Kidney (tissue), 14 donors: Measurements from ENCODE around the gene MAP3K2. TPM values are rescaled to one million over a fixed set of nuclear protein-coding genes. Genes with fewer than 3 reads are reported as not detected.

Experiments
- DNase-seq, 5 donors: peaks; one replicate each; pipeline ENCODE4 v3.0.0-alpha.2; 2013 to 2020
- FAIRE-seq: peaks from 2 replicates; lab custom pipeline; 2012; peaks lifted over from hg19 to GRCh38; lab: Jason Lieb, UNC
- H3K27ac ChIP-seq, 2 donors: one replicate each; pipeline ENCODE4 v1.7.0; 2013; ENCODE audit warnings: low read depth in 2 of 2, low read length in 2 of 2, inconsistent platforms in 1 of 2
- H3K27me3 ChIP-seq: one replicate; pipeline ENCODE4 v1.7.1; 2013; ENCODE audit warnings: low read length, inconsistent platforms; ENCODE audit not compliant: control insufficient read depth, insufficient read depth
- H3K36me3 ChIP-seq, 3 donors: one replicate each; pipeline versions ENCODE4 v1.7.0 to v1.7.1; 2013; ENCODE audit warnings: low read length in 3 of 3, control low read depth in 1 of 3, inconsistent platforms in 1 of 3; ENCODE audit not compliant: insufficient read depth in 3 of 3, control insufficient read depth in 2 of 3
- H3K4me1 ChIP-seq, 3 donors: one replicate each; pipeline versions ENCODE4 v1.7.0 to v1.7.1; 2013; ENCODE audit warnings: low read length in 3 of 3, inconsistent platforms in 1 of 3, low read depth in 1 of 3; ENCODE audit not compliant: control insufficient read depth in 2 of 3, insufficient read depth in 2 of 3
- H3K4me3 ChIP-seq, 3 donors: one replicate each; pipeline versions ENCODE4 v1.7.0 to v1.8.1; 2013; ENCODE audit warnings: low read length in 3 of 3, control low read depth in 1 of 3, inconsistent platforms in 1 of 3
- H3K9ac ChIP-seq, 3 donors: one replicate each; pipeline versions ENCODE4 v1.7.0 to v1.7.1; 2013; ENCODE audit warnings: low read length in 3 of 3, control low read depth in 1 of 3, inconsistent platforms in 1 of 3
- H3K9me3 ChIP-seq, 3 donors: one replicate each; pipeline versions ENCODE4 v1.7.0 to v1.7.1; 2013; ENCODE audit warnings: low read length in 3 of 3, control low read depth in 1 of 3, inconsistent platforms in 1 of 3; ENCODE audit not compliant: control insufficient read depth in 2 of 3, insufficient read depth in 1 of 3
- CTCF ChIP-seq: IDR thresholded peaks from 3 replicates; pipeline ENCODE4 v1.5.1; 2012; ENCODE audit warnings: mild to moderate bottlenecking, moderate library complexity, borderline replicate concordance; ENCODE audit not compliant: insufficient read depth; ENCODE audit errors: extremely low read depth
- intact Hi-C: fragments of 100-400 bp; cut with DNase I; formaldehyde crosslinking; loops from one replicate; pipeline ENCODE4 v1.11.1; 2022
- polyA plus RNA-seq: library from polyadenylated mRNA; stranded (reverse); fragments of 350-450 nt; fragmentation: Illumina TruSeq; extraction: RNeasy Lipid Tissue Mini Kit (QIAGEN cat#74804); gene quantifications from one replicate; pipeline ENCODE4 v1.2.3, GENCODE V29; 2014; ENCODE audit warnings: low read depth, low replicate concordance; ENCODE audit not compliant: insufficient read depth
- total RNA-seq: library from RNA; stranded (reverse); fragmentation: NEBNext Ultra II Directional; extraction: Animal tissue kit (Norgen Biotek cat#: 25700); gene quantifications from one replicate; pipeline ENCODE4 v1.2.1, GENCODE V29; 2021
- donor health status: control.
- donor health status: control.
- donor health status: control.
- donor health status: control.
- donor health status: control.
- donor health status: DM: yes; HTN: yes; CAD: no.
- donor health status: Normal renal cell carcinoma (clear cell type).

The MAP3K2 gene
- total and polyA plus RNA-seq, 2 donors from 2014 or later: 4.9 to 65.3 TPM

GRCh38 chr2:127404466-127405254 lies 16.9 kb upstream of the MAP3K2 start:
- no peak for FAIRE-seq
- H3K4me1 ChIP-seq: peaks cover 0 to 14% (median 5%) of the 10 kb centered on the region in 3 donors
- no peak for TF ChIP-seq CTCF
- no peak overlapping the region for H3K27ac ChIP-seq
- H3K36me3 ChIP-seq: no peaks in the 10 kb centered on the region
- H3K9ac ChIP-seq: no peak overlapping the region
- intact Hi-C loops: no loop called here
- no peaks in the 10 kb centered on the region for H3K27me3 ChIP-seq
- H3K4me3 ChIP-seq: no peak overlapping the region
- no peak for DNase-seq
- no peaks in the 10 kb centered on the region for H3K9me3 ChIP-seq

GRCh38 chr2:127403460-127403859 lies 15.7 kb upstream of the MAP3K2 start:
- no peaks in the 10 kb centered on the region for H3K36me3 ChIP-seq
- FAIRE-seq (no peak), DNase-seq (no peak)
- no peak overlapping the region for H3K27ac ChIP-seq
- H3K9ac ChIP-seq: no peak overlapping the region
- intact Hi-C loops: no loop called here
- no peaks in the 10 kb centered on the region for H3K27me3 ChIP-seq
- peaks cover 0 to 11% (median 5%) of the 10 kb centered on the region in 3 donors for H3K4me1 ChIP-seq
- no peak for TF ChIP-seq CTCF
- no peak overlapping the region for H3K4me3 ChIP-seq
- no peaks in the 10 kb centered on the region for H3K9me3 ChIP-seq

GRCh38 chr2:127401757-127402695 lies 14.3 kb upstream of the MAP3K2 start:
- no peak for TF ChIP-seq CTCF
- H3K9ac ChIP-seq: no peak overlapping the region
- no peak overlapping the region for H3K4me3 ChIP-seq
- peak overlapping the region in 1 of 2 donors; percentile 34 for H3K27ac ChIP-seq
- H3K27me3 ChIP-seq: no peaks in the 10 kb centered on the region
- intact Hi-C loops: no loop called here
- peaks cover 0 to 6% (median 3%) of the 10 kb centered on the region in 3 donors for H3K4me1 ChIP-seq
- FAIRE-seq (no peak), DNase-seq (no peak)
- H3K36me3 ChIP-seq: no peaks in the 10 kb centered on the region
- H3K9me3 ChIP-seq: no peaks in the 10 kb centered on the region
